HL-60/S4 treated with phorbol 12-myristate 13-acetate at 8.2 ng/mL for 4 days and 3 days (cell line): ENCODE measurements around the gene C1orf232.

Experiments
- in situ Hi-C: fragments of 300-500 bp; cut with MboI; formaldehyde crosslinking; loops from 2 replicates; pipeline ENCODE4 v1.15.0; 2022; ENCODE audit warnings: low sequenced_read_pairs

C1orf232 gene

GRCh38 chr1:26180010-26180506, 11.3 kb upstream of the C1orf232 start:
- in situ Hi-C loops: no loop called here

GRCh38 chr1:26177182-26177684, 8.5 kb upstream of the C1orf232 start, which contains the start of gene CNKSR1:
CNKSR1 (plus strand) TSS chr1:26177491; CDS start chr1:26177548, 57 bp downstream.
- in situ Hi-C loops: no loop called here

- in situ Hi-C loops: no loop called here
Observed at GRCh38 chr1:26175346-26175745, 6.6 kb upstream of the C1orf232 start.

- in situ Hi-C loops: no loop called here
Observed at GRCh38 chr1:26171084-26172072, 2.6 kb upstream of the C1orf232 start, which contains the start of gene ZNF593OS. ZNF593OS (minus strand) TSS chr1:26171832; CDS start chr1:26171661, 171 bp downstream.

- in situ Hi-C loops: no loop called here
Observed at GRCh38 chr1:26170472-26170821, 1.7 kb upstream of the C1orf232 start.

GRCh38 chr1:26169669-26170471, 1.1 kb upstream of the C1orf232 start, which contains the start of gene ZNF593:
ZNF593 (plus strand) TSS chr1:26169908; CDS start chr1:26169984, 76 bp downstream.
- in situ Hi-C loops: no loop called here

- in situ Hi-C loops: no loop called here
Observed at GRCh38 chr1:26169198-26169554, 413 bp upstream of the C1orf232 start.

- in situ Hi-C loops: no loop called here
Observed at GRCh38 chr1:26166719-26167281, 2.0 kb downstream of the C1orf232 start.

- in situ Hi-C loops: no loop called here
Observed at GRCh38 chr1:26164861-26165842, 3.6 kb downstream of the C1orf232 start.

GRCh38 chr1:26164036-26164860, 4.5 kb downstream of the C1orf232 start:
- in situ Hi-C loops: no loop called here

GRCh38 chr1:26163684-26164035, 5.1 kb downstream of the C1orf232 start:
- in situ Hi-C loops: no loop called here

GRCh38 chr1:26162220-26162709, 6.5 kb downstream of the C1orf232 start:
- in situ Hi-C loops: no loop called here

GRCh38 chr1:26161415-26162219, 7.1 kb downstream of the C1orf232 start:
- in situ Hi-C loops: no loop called here

GRCh38 chr1:26160527-26161414, 8.0 kb downstream of the C1orf232 start:
- in situ Hi-C loops: no loop called here

GRCh38 chr1:26159743-26160039, 9.1 kb downstream of the C1orf232 start:
- in situ Hi-C loops: loop anchor here (10.0 kb wide), 1 partner anchor 55 kb away; no protein-coding TSS in a partner anchor

- in situ Hi-C loops: loop anchor here (10.0 kb wide), 1 partner anchor 54 kb away; no protein-coding TSS in a partner anchor
Observed at GRCh38 chr1:26158908-26159742, 9.6 kb downstream of the C1orf232 start, which contains the start of gene FAM110D. FAM110D (plus strand) TSS chr1:26159079; CDS start chr1:26161292, 2,213 bp downstream.
